K562 (cell line): ENCODE results near the gene UBE2O. TPM values are rescaled to one million over a fixed set of nuclear protein-coding genes. Genes with fewer than 3 reads are reported as not detected.

Experiments
- ATAC-seq: fragments of 200-7000 bp; cut with Tn5 transposase; 3 replicates; pipeline ENCODE4 v1.9.1; 2020; ENCODE audit warnings: moderate library complexity
- BruUV-seq: library from RNA; stranded (reverse); fragments of 400-500 nt; replicated peaks from 2 replicates; lab custom pipeline; 2021; lab: Mats Ljungman, UMichigan
- CTCF ChIA-PET: fragments of 300-600 bp; formaldehyde crosslinking; extraction: SDS; loops from one replicate; lab custom pipeline; 2021; ENCODE audit warnings: low intra/inter-chr PET ratio; lab: Yijun Ruan, JAX
- POLR2A ChIA-PET: fragments of 300-600, 350-650 bp; sonication (Branson Sonifier 250); formaldehyde crosslinking; extraction: SDS; loops from one replicate; lab custom pipeline; 2021; ENCODE audit warnings: antibody characterized with exemption, inconsistent platforms; lab: Yijun Ruan, JAX
- DNase-seq, 4 experiments: peaks; one replicate each; pipeline versions ENCODE4 v3.0.0 to v3.0.0-alpha.2; 2011 to 2018; ENCODE audit warnings: low spot score in 3 of 4, mixed read lengths in 3 of 4; ENCODE audit errors: extremely low read depth in 1 of 4
- FAIRE-seq: peaks from 2 replicates; lab custom pipeline; 2011; peaks lifted over from hg19 to GRCh38; lab: Jason Lieb, UNC
- H2AFZ ChIP-seq: 2 replicates; pipeline ENCODE4 v1.6.0; 2011; ENCODE audit warnings: low read depth, low read length, control low read depth, inconsistent platforms
- H3K27ac ChIP-seq: fragments of 200-600 bp; 3 replicates; pipeline ENCODE4 v1.8.0; 2011; ENCODE audit warnings: low read depth, mild to moderate bottlenecking, control low read depth, inconsistent platforms, low read length, moderate library complexity, mixed read lengths; ENCODE audit errors: extremely low read depth
- H3K27me3 ChIP-seq, 2 experiments: fragments of 300-600 bp in 1 of 2; 2 replicates in 1 of 2; 3 replicates in 1 of 2; pipeline versions ENCODE4 v1.6.0 to v1.8.0; 2011; ENCODE audit warnings: inconsistent platforms in 2 of 2, low read length in 2 of 2, mild to moderate bottlenecking in 1 of 2, mixed read lengths in 1 of 2, moderate library complexity in 1 of 2; ENCODE audit not compliant: control insufficient read depth in 2 of 2, insufficient read depth in 2 of 2
- H3K36me3 ChIP-seq: fragments of 300-600 bp; 3 replicates; pipeline ENCODE4 v1.8.0; 2011; ENCODE audit warnings: mild to moderate bottlenecking, low read length, inconsistent platforms; ENCODE audit not compliant: control insufficient read depth, insufficient read depth
- H3K4me1 ChIP-seq, 2 experiments: fragments of 200-600 bp in 1 of 2; replicated peaks in 1 of 2; 2 replicates in 1 of 2; 3 replicates in 1 of 2; pipeline versions ENCODE4 v1.5.1 to v1.8.0; 2011; ENCODE audit warnings: inconsistent platforms in 2 of 2, low read length in 2 of 2, mild to moderate bottlenecking in 1 of 2, mixed read lengths in 1 of 2, moderate library complexity in 1 of 2; ENCODE audit not compliant: control insufficient read depth in 2 of 2, insufficient read depth in 2 of 2
- H3K4me2 ChIP-seq: 2 replicates; pipeline ENCODE4 v1.6.1; 2011; ENCODE audit warnings: low read length, control low read depth, inconsistent platforms, mixed read lengths; ENCODE audit not compliant: insufficient read depth
- H3K4me3 ChIP-seq: fragments of 200-600 bp; sonication (generic), shearing (Covaris generic); 2 replicates; pipeline ENCODE4 v1.5.1; 2016; ENCODE audit warnings: control low read depth, inconsistent platforms
- H3K79me2 ChIP-seq: fragments of 200-600 bp; 3 replicates; pipeline ENCODE4 v1.8.0; 2011; ENCODE audit warnings: low read length, inconsistent platforms; ENCODE audit not compliant: control insufficient read depth, insufficient read depth
- H3K9ac ChIP-seq, 2 experiments: 2 replicates each; pipeline versions ENCODE4 v1.6.0 to v1.6.1; 2011; ENCODE audit warnings: low read depth in 2 of 2, low read length in 2 of 2, control low read depth in 1 of 2, inconsistent platforms in 1 of 2, mild to moderate bottlenecking in 1 of 2, mixed read lengths in 1 of 2; ENCODE audit not compliant: insufficient read depth in 1 of 2
- H3K9me1 ChIP-seq: one replicate; pipeline ENCODE4 v1.6.0; 2011; ENCODE audit warnings: inconsistent platforms, mild to moderate bottlenecking, low read length, moderate library complexity; ENCODE audit not compliant: control insufficient read depth, insufficient read depth
- H3K9me3 ChIP-seq: replicated peaks from 2 replicates; pipeline ENCODE4 v1.5.1; 2011; ENCODE audit warnings: low read depth, low read length, inconsistent platforms; ENCODE audit not compliant: control insufficient read depth, insufficient read depth
- H4K20me1 ChIP-seq: replicated peaks from 2 replicates; pipeline ENCODE4 v1.6.1; 2011; ENCODE audit warnings: low read length, inconsistent platforms, mixed read lengths; ENCODE audit not compliant: control insufficient read depth, insufficient read depth
- ARID1B ChIP-seq: fragments of 450-650 bp; IDR thresholded peaks from 2 replicates; pipeline ENCODE4 v1.6.1; 2016; ENCODE audit warnings: antibody characterized with exemption, mild to moderate bottlenecking, inconsistent platforms
- ATF1 ChIP-seq, 2 experiments: fragments of 450-650 bp in 1 of 2; IDR thresholded peaks; 2 replicates each; pipeline ENCODE4 v1.6.1; 2016; ENCODE audit warnings: missing compliant biosample characterization in 1 of 2, missing genetic modification characterization in 1 of 2
- ATF3 ChIP-seq, 2 experiments: fragments of 450-650 bp in 1 of 2; sonication (generic) in 1 of 2; formaldehyde crosslinking in 1 of 2; IDR thresholded peaks in 1 of 2; conservative IDR thresholded peaks in 1 of 2; 2 replicates each; pipeline versions ENCODE4 v1.6.1 to v1.8.1; 2016 to 2023; ENCODE audit warnings: mild to moderate bottlenecking in 2 of 2, moderate library complexity in 2 of 2, inconsistent platforms in 1 of 2, missing genetic modification reagents in 1 of 2
- C11orf30 ChIP-seq: fragments of 450-650 bp; IDR thresholded peaks from 2 replicates; pipeline ENCODE4 v1.6.1; 2016; ENCODE audit warnings: low read depth, mild to moderate bottlenecking
- CTCF ChIP-seq, 3 experiments: IDR thresholded peaks in 2 of 3; conservative IDR thresholded peaks in 1 of 3; 2 replicates each; pipeline ENCODE4 v1.5.1; 2011 to 2012; ENCODE audit warnings: low read length in 3 of 3, mild to moderate bottlenecking in 3 of 3, control low read depth in 2 of 3, improper control_type of control experiment in 1 of 3, inconsistent platforms in 1 of 3, low read depth in 1 of 3, mixed read lengths in 1 of 3, moderate library complexity in 1 of 3; ENCODE audit not compliant: insufficient read depth in 2 of 3
- HDAC3 ChIP-seq: fragments of 450-650 bp; IDR thresholded peaks from 2 replicates; pipeline ENCODE4 v1.6.1; 2018; ENCODE audit warnings: borderline replicate concordance, mild to moderate bottlenecking, moderate library complexity; ENCODE audit not compliant: partially characterized antibody
- HIVEP1 ChIP-seq: fragments of 250-450 bp; sonication (Bioruptor Pico); IDR thresholded peaks from 2 replicates; pipeline ENCODE4 v1.4.0; 2020; ENCODE audit warnings: mild to moderate bottlenecking
- HSF4 ChIP-seq: fragments of 250-450 bp; sonication (Bioruptor Pico); IDR thresholded peaks from 2 replicates; pipeline ENCODE4 v2.1.2; 2022; ENCODE audit warnings: mild to moderate bottlenecking, moderate library complexity, borderline replicate concordance
- MAFF ChIP-seq: IDR thresholded peaks from 2 replicates; pipeline ENCODE4 v1.6.1; 2012; ENCODE audit warnings: low read length, improper control_type of control experiment
- NCOA1 ChIP-seq: fragments of 450-650 bp; IDR thresholded peaks from 2 replicates; pipeline ENCODE4 v1.6.1; 2016; ENCODE audit warnings: low read depth
- SMARCC2 ChIP-seq: fragments of 450-650 bp; IDR thresholded peaks from 2 replicates; pipeline ENCODE4 v1.6.1; 2017; ENCODE audit warnings: antibody characterized with exemption, moderate library complexity, mild to moderate bottlenecking, low read depth
- TCFL5 ChIP-seq: fragments of 250-450 bp; sonication (Bioruptor Pico); conservative IDR thresholded peaks from 2 replicates; pipeline ENCODE4 v1.6.1; 2021; ENCODE audit warnings: mild to moderate bottlenecking, moderate library complexity, matching md5 sums
- U2AF1 ChIP-seq: fragments of 200-400 bp; formaldehyde crosslinking; optimal IDR thresholded peaks from 2 replicates; pipeline ENCODE3; 2017; ENCODE audit warnings: mild to moderate bottlenecking, low read depth, low read length, moderate library complexity
- WGBS: fragments of 100-300 bp; shearing (Covaris generic); methylation state at CpG from one replicate; pipeline ENCODE4 v1.1.6; 2016; ENCODE audit warnings: low coverage, mixed read lengths; ENCODE audit not compliant: insufficient coverage; ENCODE audit errors: missing lambda C conversion rate; 5-methylcytosine and 5-hydroxymethylcytosine counted together
- in situ Hi-C: fragments of 300-500 bp; cut with MboI; formaldehyde crosslinking; loops from 4 replicates; pipeline ENCODE4 v1.15.0; 2018; ENCODE audit warnings: inconsistent platforms, mixed read lengths
- intact Hi-C: fragments of 100-400 bp; cut with micrococcal nuclease; formaldehyde crosslinking; loops from 2 replicates; pipeline ENCODE4 v1.14.2; 2022
- polyA plus RNA-seq, 8 experiments: library from polyadenylated mRNA; depleted of rRNA in 4 of 8; stranded (reverse) in 5 of 8; unstranded in 3 of 8; fragments of >200 nt; fragmentation: Nextera tagmentation in 2 of 8; fragmentation: Illumina TruSeq in 1 of 8; extraction: Ambion mirVana in 2 of 8; extraction: Trizol in 1 of 8; gene quantifications; 2 replicates each; pipeline versions ENCODE4 v1.2.1 to v1.2.3, GENCODE V29; 2011 to 2014; ENCODE audit warnings: inconsistent platforms in 1 of 8, missing spikeins in 1 of 8
- total RNA-seq, 7 experiments: library from RNA; depleted of rRNA in 6 of 7; stranded (reverse); fragments of >200 nt in 6 of 7; fragmentation: Illumina TruSeq in 2 of 7; extraction: Trizol in 2 of 7; gene quantifications; 2 replicates each; pipeline versions ENCODE4 v1.2.1 to v1.2.3, GENCODE V29; 2011 to 2021; ENCODE audit warnings: low replicate concordance in 1 of 7
- TF ChIP-seq, protein P1 (sequence below): fragments of 450-650 bp; formaldehyde crosslinking; IDR thresholded peaks from 2 replicates; pipeline ENCODE4 v1.4.0; 2020; ENCODE audit warnings: mild to moderate bottlenecking, moderate library complexity

Gene UBE2O
- total and polyA plus RNA-seq, 9 of the 15 experiments (the other 6 are each of a cell fraction or from before 2014, with no cell fraction given), result 1.6 to 39.7 (median 13.3) TPM

DNA sequence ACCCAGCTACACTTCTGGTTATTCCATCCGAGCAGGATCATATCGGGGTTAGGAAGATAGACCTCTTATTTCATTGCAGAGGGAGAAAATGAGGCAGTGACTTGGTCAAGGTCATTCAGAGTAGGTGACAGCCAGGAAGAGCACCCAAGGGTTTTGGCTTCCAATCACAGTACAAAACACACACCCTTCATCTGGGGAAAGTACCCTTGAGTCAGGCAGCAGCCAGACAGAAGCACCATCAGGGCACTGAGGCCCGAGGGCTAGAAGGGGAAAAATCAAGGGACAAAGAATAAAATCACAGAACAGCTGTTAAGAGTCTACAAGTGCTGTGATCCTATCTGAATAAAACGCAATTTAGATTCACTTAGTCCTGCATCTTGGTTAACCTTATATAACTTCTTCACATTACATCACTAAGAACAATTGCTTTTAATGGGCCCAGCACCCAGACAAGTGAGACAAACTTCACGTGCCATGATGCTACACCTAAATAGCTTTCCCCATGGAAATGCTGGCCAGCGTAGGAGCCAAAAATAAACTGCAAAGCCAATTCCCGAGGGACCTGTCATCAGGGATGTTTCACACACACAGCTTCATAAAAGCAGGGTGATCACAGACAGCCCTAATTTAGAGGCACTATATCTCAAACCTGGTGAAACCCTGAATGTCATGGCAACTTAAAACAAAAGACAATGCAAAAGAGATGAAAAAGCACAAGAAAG is 4.9 kb downstream of the UBE2O start (continued):
- TF ChIP-seq, protein P1, sequence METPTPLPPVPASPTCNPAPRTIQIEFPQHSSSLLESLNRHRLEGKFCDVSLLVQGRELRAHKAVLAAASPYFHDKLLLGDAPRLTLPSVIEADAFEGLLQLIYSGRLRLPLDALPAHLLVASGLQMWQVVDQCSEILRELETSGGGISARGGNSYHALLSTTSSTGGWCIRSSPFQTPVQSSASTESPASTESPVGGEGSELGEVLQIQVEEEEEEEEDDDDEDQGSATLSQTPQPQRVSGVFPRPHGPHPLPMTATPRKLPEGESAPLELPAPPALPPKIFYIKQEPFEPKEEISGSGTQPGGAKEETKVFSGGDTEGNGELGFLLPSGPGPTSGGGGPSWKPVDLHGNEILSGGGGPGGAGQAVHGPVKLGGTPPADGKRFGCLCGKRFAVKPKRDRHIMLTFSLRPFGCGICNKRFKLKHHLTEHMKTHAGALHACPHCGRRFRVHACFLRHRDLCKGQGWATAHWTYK (CRISPR knock-in tag), result no peak
- TF ChIP-seq ATF1 (CRISPR knock-in tag; IDR thresholded peaks at IDR 0.05) (no peak), ATF1 (tag; IDR thresholded peaks at IDR 0.05) (no peak), U2AF1 (no peak)

- H3K9me3 ChIP-seq, result no peaks in the 10 kb centered on the region
- no peaks in the 10 kb centered on the region for H3K27me3 ChIP-seq
- DNase-seq (peak; percentile 44 to 74 (median 56)), FAIRE-seq (peak; percentile 85), ATAC-seq (peak; percentile 37)
- peaks cover 99% of the 10 kb centered on the region for H3K79me2 ChIP-seq
- POLR2A ChIA-PET, result interaction anchor here (1.1 to 1.2 kb wide), 2 partner anchors 10 to 154 kb away, joined by 3 to 4 read pairs; no protein-coding TSS in a partner anchor
- no peak overlapping the region for H2AFZ ChIP-seq
- peak overlapping the region; percentile 46 for H3K27ac ChIP-seq
- 0 out of 3 replicates have a peak, but pooled peaks cover 4% of the 10 kb centered on the region for H3K36me3 ChIP-seq
- H3K9ac ChIP-seq, result peak overlapping the region in 1 of 2 experiments; percentile 53; a peak in 1 of 4 replicates
- no TSS peak for BruUV-seq
- peaks cover 53 to 66% of the 10 kb centered on the region in 2 experiments for H3K4me1 ChIP-seq
- H3K9me1 ChIP-seq, result no peaks in the 10 kb centered on the region
- H4K20me1 ChIP-seq, result peaks cover 44% of the 10 kb centered on the region
- 30% methylated on average over 9 of the region's 9 CpGs for WGBS
- H3K4me2 ChIP-seq, result peak overlapping the region; percentile 69
- in situ Hi-C loops (no loop called here), intact Hi-C loops (no loop called here)
- CTCF ChIA-PET, result no interaction called here
- no peak overlapping the region for H3K4me3 ChIP-seq
- TF ChIP-seq C11orf30 (peak; percentile 98), HDAC3 (no peak), MAFF (peak; percentile 91), SMARCC2 (peak; percentile 30; the same call in 1 of the 2 replicates), NCOA1 (0 out of 2 replicates have a peak, but pooled peaks have one; percentile 13), CTCF (IDR thresholded peaks at IDR 0.05 in 2 of 3, conservative IDR thresholded peaks at IDR 0.05 in 1 of 3; ENCODE audit: insufficient read depth in 2 of 3, low read depth in 1 of 3, low read length in 3 of 3) (no peak), ARID1B (peak; percentile 61), HSF4 (CRISPR knock-in tag) (no peak), HIVEP1 (CRISPR knock-in tag) (no peak), TCFL5 (no peak), ATF3 (IDR thresholded peaks at IDR 0.05) (peak; percentile 62), ATF3 (CRISPR knock-in tag; conservative IDR thresholded peaks at IDR 0.05) (no peak)
Observed at GRCh38 chr17:76446449-76447231, 6.3 kb downstream of the UBE2O start.
